Colonic mucosa (tissue), 4 donors: ENCODE measurements around the gene ABAT. TPM values are rescaled to one million over a fixed set of nuclear protein-coding genes. Genes with fewer than 3 reads are reported as not detected.

Experiments
- DNase-seq: peaks from one replicate; pipeline ENCODE4 v3.0.0-alpha.2; 2020
- H3K27ac ChIP-seq: fragments of 200-600 bp; one replicate; pipeline ENCODE4 v1.8.0; 2021
- H3K27me3 ChIP-seq: fragments of 200-600 bp; one replicate; pipeline ENCODE4 v1.8.0; 2021
- H3K36me3 ChIP-seq: fragments of 200-600 bp; one replicate; pipeline ENCODE4 v1.8.0; 2021
- H3K4me1 ChIP-seq: fragments of 200-600 bp; one replicate; pipeline ENCODE4 v1.8.0; 2021; ENCODE audit warnings: mild to moderate bottlenecking
- H3K4me3 ChIP-seq: fragments of 200-600 bp; one replicate; pipeline ENCODE4 v1.8.0; 2021
- H3K9ac ChIP-seq, 2 donors: one replicate each; pipeline ENCODE4 v1.7.0; 2013; ENCODE audit warnings: control low read depth in 2 of 2, low read depth in 2 of 2, low read length in 2 of 2
- H3K9me3 ChIP-seq: fragments of 200-600 bp; one replicate; pipeline ENCODE4 v1.8.0; 2021
- intact Hi-C: fragments of 100-400 bp; cut with DNase I; formaldehyde crosslinking; loops from one replicate; pipeline ENCODE4 v1.14.1; 2022
- total RNA-seq, 2 donors: library from RNA; stranded (reverse); fragmentation: NEBNext Ultra II Directional in 1 of 2; extraction: Animal tissue kit (Norgen Biotek cat#: 25700) in 1 of 2; gene quantifications; one replicate each; pipeline ENCODE4 v1.2.1, GENCODE V29; 2021
- TF ChIP-seq, protein P1 (sequence below): fragments of 200-600 bp; IDR thresholded peaks from one replicate; pipeline ENCODE4 v1.8.0; 2022; ENCODE audit warnings: antibody characterized with exemption, mild to moderate bottlenecking
- donor health status: healthy.
- donor health status: DM: no; HTN: no; CAD: no.
- donor health status: DM: no; HTN: no; CAD: no.

ABAT gene
- total RNA-seq, 2 donors from 2014 or later: 12.9 to 25.6 TPM

DNA sequence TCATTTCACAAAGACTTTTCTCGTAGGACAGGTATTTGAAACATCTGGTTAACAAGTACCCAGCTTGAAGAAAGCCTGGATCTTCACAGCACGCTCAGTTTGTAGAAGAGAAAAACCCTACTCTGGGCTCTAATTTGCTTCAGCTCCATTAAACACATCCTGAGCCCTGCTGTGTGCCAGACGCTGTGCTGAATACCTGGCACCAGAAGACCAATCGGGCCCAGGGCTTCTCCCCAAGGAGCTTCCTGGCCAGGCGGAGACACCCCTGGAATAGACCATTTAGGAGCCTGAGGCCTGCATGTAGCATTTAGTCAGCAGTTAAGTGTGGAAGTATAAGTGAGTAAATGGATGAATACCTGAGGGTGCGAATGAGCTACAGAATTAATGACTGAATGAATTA, 8.9 kb upstream of the ABAT start:
- intact Hi-C loops: no loop called here
- H3K27ac ChIP-seq: no peak overlapping the region
- H3K27me3 ChIP-seq: no peaks in the 10 kb centered on the region
- no peak overlapping the region for H3K4me3 ChIP-seq
- no peaks in the 10 kb centered on the region for H3K4me1 ChIP-seq
- TF ChIP-seq, protein P1, sequence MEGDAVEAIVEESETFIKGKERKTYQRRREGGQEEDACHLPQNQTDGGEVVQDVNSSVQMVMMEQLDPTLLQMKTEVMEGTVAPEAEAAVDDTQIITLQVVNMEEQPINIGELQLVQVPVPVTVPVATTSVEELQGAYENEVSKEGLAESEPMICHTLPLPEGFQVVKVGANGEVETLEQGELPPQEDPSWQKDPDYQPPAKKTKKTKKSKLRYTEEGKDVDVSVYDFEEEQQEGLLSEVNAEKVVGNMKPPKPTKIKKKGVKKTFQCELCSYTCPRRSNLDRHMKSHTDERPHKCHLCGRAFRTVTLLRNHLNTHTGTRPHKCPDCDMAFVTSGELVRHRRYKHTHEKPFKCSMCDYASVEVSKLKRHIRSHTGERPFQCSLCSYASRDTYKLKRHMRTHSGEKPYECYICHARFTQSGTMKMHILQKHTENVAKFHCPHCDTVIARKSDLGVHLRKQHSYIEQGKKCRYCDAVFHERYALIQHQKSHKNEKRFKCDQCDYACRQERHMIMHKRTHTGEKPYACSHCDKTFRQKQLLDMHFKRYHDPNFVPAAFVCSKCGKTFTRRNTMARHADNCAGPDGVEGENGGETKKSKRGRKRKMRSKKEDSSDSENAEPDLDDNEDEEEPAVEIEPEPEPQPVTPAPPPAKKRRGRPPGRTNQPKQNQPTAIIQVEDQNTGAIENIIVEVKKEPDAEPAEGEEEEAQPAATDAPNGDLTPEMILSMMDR: no peak
- no peaks in the 10 kb centered on the region for H3K36me3 ChIP-seq
- no peak for DNase-seq
- no peaks in the 10 kb centered on the region for H3K9me3 ChIP-seq
- no peak overlapping the region for H3K9ac ChIP-seq

DNA sequence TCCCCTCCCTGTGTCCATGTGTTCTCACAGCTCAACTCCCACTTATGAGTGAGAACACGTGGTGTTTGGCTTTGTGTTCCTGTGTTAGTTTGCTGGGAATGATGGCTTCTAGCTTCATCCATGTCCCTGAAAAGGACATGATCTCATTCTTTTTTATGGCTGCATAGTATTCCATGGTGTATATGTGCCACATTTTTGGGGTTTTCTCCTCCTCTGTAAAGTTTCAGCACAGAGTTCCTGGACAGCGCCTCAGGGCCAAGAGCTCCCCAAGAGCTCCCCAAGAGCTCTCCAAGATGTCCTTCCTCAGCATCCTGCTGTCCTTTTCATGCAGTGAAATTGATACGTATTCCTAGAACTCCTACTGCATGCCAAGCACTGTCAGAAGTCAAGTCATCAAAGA, 6.9 kb upstream of the ABAT start:
- Histone ChIP-seq H3K36me3 (no peaks in the 10 kb centered on the region), H3K9ac (no peak overlapping the region), H3K27ac (no peak overlapping the region), H3K9me3 (no peaks in the 10 kb centered on the region), H3K4me1 (no peaks in the 10 kb centered on the region), H3K27me3 (no peaks in the 10 kb centered on the region), H3K4me3 (no peak overlapping the region)
- TF ChIP-seq, protein P1: no peak
- no peak for DNase-seq
- intact Hi-C loops: no loop called here

DNA sequence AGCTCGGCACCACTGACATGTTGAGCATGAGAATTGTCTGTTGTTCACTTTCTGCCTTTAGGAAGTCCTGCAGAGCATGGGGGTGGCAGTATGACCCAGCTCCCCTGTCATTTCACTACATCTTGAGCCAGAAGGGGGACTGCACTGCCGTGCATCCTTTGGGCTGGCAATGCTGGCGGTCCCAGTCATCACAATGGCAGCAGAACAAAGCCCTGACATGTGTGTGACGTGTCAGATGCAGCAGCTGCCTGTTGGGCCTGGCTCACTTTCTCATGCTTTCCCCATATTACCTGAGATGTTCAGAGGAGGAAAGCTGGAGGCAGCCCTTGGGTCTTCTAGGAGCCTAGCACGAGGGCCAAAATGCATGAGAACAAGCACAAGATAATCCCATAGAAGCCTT, 6.3 kb upstream of the ABAT start:
- TF ChIP-seq, protein P1: no peak
- intact Hi-C loops: no loop called here

DNA sequence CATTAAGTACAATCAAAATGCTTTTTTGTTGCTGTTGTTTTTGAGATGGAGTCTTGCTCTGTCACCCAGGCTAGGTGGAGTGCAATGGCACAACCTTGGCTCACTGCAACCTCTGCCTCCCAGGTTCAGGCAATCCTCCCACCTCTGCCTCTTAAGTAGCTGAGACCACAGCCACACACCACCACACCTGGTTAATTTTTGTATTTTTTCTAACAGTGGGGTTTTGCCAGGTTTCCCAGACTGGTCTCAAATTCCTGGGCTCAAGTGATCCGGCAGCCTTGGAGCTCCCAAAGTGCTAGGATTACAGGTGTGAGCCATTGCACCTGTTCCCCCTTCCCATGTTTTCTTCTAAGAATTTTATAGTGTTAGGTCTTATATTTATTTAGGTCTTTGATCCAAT, 4.9 kb upstream of the ABAT start:
- no peaks in the 10 kb centered on the region for H3K27me3 ChIP-seq
- DNase-seq: no peak
- TF ChIP-seq, protein P1: no peak
- no peaks in the 10 kb centered on the region for H3K36me3 ChIP-seq
- no peaks in the 10 kb centered on the region for H3K4me1 ChIP-seq
- no peaks in the 10 kb centered on the region for H3K9me3 ChIP-seq
- H3K4me3 ChIP-seq: no peak overlapping the region
- intact Hi-C loops: no loop called here
- no peak overlapping the region for H3K27ac ChIP-seq
- H3K9ac ChIP-seq: no peak overlapping the region

More for the DNA sequence above, 6.3 kb upstream of the ABAT start:
- Histone ChIP-seq H3K27ac (no peak overlapping the region), H3K9me3 (no peaks in the 10 kb centered on the region), H3K4me1 (no peaks in the 10 kb centered on the region), H3K9ac (no peak overlapping the region), H3K27me3 (no peaks in the 10 kb centered on the region), H3K4me3 (no peak overlapping the region), H3K36me3 (no peaks in the 10 kb centered on the region)
- DNase-seq: no peak

DNA sequence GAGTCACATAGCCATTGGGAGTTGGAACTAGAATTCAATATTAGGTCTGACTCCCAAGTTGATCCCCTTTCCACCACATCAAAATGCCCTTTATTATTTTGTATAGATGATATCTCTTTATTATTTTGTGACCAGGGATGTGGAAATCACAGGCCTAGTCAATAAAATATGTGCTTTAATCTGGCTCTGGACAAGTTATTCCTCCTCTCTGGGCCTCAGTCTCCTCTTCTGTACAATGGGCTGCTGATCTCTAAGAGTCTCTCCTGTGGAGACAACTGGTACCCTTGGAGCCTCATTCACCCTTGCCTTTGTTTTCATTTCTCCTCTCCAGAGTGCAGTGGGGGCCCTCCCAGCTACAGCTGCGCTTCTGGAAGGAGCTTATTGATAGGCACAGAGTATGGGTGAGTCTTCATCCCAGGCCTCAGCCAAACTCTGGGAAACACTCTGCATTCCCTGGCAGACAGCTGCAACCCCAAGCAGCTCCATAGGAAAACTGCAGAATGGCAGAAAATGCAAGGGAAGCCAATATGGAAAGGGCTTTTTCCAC, 4.3 kb upstream of the ABAT start:
- no peaks in the 10 kb centered on the region for H3K36me3 ChIP-seq
- no peak overlapping the region for H3K4me3 ChIP-seq
- no peaks in the 10 kb centered on the region for H3K4me1 ChIP-seq
- no peaks in the 10 kb centered on the region for H3K9me3 ChIP-seq
- intact Hi-C loops: no loop called here
- no peak overlapping the region for H3K9ac ChIP-seq
- TF ChIP-seq, protein P1: no peak
- H3K27me3 ChIP-seq: no peaks in the 10 kb centered on the region
- H3K27ac ChIP-seq: no peak overlapping the region
- DNase-seq: no peak
